GM15510 (cell line): ENCODE measurements around the gene HLTF.

ENCODE experiments used
- POLR2A ChIP-seq: IDR thresholded peaks from 3 replicates; pipeline ENCODE4 v1.6.1; 2011; ENCODE audit warnings: borderline replicate concordance; ENCODE audit not compliant: insufficient read length; ENCODE audit errors: extremely low read depth

The HLTF gene, protein sequence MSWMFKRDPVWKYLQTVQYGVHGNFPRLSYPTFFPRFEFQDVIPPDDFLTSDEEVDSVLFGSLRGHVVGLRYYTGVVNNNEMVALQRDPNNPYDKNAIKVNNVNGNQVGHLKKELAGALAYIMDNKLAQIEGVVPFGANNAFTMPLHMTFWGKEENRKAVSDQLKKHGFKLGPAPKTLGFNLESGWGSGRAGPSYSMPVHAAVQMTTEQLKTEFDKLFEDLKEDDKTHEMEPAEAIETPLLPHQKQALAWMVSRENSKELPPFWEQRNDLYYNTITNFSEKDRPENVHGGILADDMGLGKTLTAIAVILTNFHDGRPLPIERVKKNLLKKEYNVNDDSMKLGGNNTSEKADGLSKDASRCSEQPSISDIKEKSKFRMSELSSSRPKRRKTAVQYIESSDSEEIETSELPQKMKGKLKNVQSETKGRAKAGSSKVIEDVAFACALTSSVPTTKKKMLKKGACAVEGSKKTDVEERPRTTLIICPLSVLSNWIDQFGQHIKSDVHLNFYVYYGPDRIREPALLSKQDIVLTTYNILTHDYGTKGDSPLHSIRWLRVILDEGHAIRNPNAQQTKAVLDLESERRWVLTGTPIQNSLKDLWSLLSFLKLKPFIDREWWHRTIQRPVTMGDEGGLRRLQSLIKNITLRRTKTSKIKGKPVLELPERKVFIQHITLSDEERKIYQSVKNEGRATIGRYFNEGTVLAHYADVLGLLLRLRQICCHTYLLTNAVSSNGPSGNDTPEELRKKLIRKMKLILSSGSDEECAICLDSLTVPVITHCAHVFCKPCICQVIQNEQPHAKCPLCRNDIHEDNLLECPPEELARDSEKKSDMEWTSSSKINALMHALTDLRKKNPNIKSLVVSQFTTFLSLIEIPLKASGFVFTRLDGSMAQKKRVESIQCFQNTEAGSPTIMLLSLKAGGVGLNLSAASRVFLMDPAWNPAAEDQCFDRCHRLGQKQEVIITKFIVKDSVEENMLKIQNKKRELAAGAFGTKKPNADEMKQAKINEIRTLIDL

GRCh38 chr3:149086232-149086988, at the start of gene HLTF:
HLTF (minus strand) TSS chr3:149086533; CDS start chr3:149086336, 197 bp downstream.
- peak; percentile 62 for TF ChIP-seq POLR2A

- no peak for TF ChIP-seq POLR2A
Measured at GRCh38 chr3:149134575-149134974, 48.2 kb upstream of the HLTF start.

- TF ChIP-seq POLR2A = no peak
Measured at GRCh38 chr3:149131589-149131988, 45.3 kb upstream of the HLTF start.

DNA sequence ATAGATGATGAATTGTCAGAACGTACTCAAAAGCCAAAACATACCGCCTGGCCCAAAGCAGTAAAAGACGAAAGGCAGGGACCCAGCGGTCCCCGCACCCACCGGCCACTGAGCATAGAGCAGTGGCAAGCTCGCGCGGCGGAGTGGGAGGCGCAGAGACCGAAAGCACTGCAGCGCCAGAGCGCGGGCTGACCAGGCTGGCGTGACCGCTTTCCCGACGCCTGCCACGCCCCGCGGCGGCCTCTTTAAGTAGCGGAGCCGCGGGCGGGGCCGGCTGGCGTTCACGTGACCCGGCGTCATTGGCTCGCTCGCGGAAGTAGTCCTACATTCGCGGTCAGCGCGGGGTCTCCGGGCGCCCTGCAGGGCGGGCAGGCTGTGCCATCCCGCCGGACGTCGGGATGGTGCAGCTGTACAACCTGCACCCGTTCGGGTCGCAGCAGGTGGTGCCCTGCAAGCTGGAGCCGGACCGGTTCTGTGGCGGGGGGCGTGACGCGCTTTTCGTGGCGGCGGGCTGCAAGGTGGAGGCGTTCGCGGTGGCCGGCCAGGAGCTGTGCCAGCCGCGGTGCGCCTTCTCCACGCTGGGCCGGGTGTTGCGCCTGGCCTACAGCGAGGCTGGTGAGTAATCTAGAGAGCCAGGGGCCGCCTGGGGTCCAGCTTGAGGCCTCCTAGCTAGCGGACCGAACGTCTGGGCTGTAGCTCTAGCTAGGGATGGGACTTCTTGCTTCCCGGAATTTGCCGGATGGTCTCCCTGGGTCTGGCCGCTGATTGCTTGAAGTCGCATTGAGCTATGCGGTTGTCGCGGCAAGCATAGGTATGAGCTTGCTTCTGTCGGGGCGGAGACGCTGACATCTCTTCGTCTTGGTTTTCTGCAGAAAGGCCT, 43.2 kb upstream of the HLTF start, which contains the start of gene HPS3:
HPS3 (plus strand) TSS at position 313 of the 880 bp plus-strand sequence; CDS start at position 399, 86 bp downstream.
- TF ChIP-seq POLR2A = peak; percentile 92

DNA sequence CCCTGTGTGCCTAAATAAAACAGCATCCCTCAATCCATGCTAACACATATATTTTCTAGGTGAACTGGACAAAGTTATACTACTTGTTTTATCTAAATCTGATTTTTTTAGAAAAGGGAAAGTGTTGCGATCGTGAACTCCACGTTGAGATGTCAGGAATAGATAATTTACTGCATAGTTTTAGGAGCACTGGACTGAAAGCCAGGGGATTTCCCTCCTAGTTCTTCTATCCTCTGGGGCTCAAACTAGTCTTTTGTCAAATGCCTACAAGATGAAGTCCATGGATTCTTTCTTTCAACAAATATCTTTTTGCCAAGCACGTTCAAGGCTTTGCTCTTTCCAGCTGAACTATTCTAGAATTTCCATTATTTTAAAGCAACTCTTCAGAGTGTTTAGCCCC, 42.5 kb upstream of the HLTF start:
- TF ChIP-seq POLR2A = no peak

DNA sequence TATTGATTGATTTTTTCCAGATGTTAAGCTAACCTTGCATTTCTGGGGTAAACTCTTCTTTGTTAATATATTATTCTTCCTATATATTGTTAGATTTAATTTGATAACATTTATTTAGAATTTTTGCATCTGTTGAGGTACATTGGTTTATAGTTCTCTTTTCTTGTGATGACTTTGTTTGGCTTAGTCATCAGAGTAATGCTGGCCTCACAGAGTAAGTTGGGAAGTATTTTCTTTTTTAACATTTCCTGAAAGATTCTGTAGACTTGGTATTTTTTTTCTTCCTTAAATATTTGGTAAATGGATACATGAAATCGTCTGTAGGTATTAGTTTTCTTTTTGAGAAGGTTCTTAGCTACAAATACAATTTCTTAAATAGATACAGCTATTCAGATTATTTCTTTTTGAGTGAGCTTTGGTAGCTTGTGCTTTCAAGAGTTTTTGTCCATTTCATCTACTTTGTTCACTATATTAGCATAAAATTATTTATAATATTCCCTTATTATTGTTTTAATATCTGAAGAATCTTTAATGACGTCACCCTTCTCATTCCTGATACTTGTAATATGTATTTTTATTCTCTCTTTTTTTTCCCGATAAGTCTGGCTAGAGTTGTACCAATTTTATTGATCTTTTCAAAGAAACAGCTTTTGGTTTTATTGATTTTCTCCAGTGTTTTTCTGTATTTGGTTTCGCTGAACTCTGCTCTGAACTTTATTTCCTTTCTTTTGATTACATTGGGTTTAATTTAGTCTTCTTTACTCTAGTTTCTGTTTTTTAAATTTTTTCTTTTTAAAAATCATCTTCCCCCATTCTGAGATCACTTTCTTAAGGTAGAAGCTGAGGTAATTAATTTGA, 36.6 kb upstream of the HLTF start:
- TF ChIP-seq POLR2A = no peak

- TF ChIP-seq POLR2A = no peak
Measured at GRCh38 chr3:149120051-149120972, 34.0 kb upstream of the HLTF start.

DNA sequence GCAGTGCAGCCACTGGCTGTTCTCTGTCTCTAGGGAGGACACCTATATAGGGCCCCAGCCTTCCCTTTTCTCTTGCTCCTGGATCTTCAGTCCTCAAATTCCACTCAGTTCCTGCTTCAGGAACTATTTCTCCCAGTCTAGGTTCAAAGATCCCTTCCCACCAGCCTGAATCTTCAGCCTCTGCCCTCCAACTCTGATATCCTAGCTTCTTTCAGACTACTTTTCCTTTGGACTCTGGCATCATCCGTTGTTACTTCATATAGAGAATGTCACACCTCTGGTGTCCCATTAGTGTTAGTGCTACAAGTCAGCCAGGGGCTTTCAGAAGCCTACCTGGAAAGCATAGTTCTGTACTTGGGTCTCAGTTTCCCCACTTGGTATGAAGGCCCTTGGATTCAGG, 33.1 kb upstream of the HLTF start:
- no peak for TF ChIP-seq POLR2A

DNA sequence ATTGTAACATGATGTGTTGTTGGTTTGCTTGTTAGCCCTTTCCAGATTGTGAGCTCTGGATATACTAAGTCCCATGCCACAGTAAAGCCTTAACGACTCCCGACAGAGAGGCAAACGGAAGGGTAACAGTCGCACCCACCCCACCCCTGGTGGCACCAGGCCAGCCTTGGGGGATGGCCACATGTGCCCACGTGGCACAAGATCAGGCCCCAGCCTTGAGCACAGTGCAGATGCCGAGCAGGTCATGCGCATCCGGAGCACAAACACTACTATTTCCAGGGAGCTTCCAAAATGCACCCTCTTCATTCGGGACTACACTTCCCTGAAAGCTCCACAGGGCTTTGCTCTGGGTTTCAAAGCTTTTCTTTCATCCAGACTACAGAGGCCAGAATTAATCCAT, 32.4 kb upstream of the HLTF start:
- TF ChIP-seq POLR2A = no peak

DNA sequence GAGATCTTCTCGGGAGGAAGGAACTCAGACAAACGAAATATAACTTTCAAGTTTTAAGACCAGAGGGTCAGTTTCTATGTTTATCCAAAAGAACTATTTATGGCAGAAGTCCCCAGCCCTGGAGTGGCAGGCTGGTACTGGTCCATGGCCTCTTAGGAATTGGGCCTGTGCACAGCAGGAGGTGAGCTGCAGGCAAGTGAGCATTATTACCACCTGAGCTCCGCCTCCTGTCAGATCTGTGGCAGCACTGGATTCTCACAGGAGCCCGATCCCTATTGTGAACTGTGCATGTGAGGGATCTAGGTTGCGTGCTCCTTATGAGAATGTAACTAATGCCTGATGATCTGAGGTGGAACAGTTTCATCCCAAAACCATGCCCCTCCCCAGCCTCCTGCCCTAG, 28.8 kb upstream of the HLTF start:
- no peak for TF ChIP-seq POLR2A

GRCh38 chr3:149114458-149114857, 28.1 kb upstream of the HLTF start:
- TF ChIP-seq POLR2A = no peak

- TF ChIP-seq POLR2A = no peak
Measured at GRCh38 chr3:149104484-149104883, 18.2 kb upstream of the HLTF start.
